PFSK-1 (cell line): ENCODE data around the gene FCAMR.

Experiments used
- FOXP2 ChIP-seq: optimal IDR thresholded peaks from 2 replicates; pipeline ENCODE3; 2011; ENCODE audit warnings: borderline replicate concordance, control low read depth, inconsistent platforms; ENCODE audit not compliant: insufficient read depth; ENCODE audit errors: extremely low read length, extremely low read depth
- POLR2AphosphoS5 ChIP-seq: IDR thresholded peaks from 2 replicates; pipeline ENCODE4 v1.6.1; 2012; ENCODE audit warnings: low read depth, mild to moderate bottlenecking, control low read depth, low read length, moderate library complexity
- REST ChIP-seq, 2 experiments: IDR thresholded peaks; 2 replicates each; pipeline versions ENCODE4 v1.6.1 to v1.8.0; 2011 to 2012; ENCODE audit warnings: low read depth in 2 of 2, low read length in 2 of 2, control low read depth in 1 of 2, inconsistent platforms in 1 of 2, mild to moderate bottlenecking in 1 of 2, moderate library complexity in 1 of 2; ENCODE audit not compliant: insufficient read depth in 1 of 2
- SIN3A ChIP-seq: IDR thresholded peaks from 2 replicates; pipeline ENCODE4 v1.6.1; 2012; ENCODE audit warnings: mild to moderate bottlenecking, low read length, moderate library complexity, borderline replicate concordance; ENCODE audit not compliant: insufficient read depth
- TAF1 ChIP-seq: IDR thresholded peaks from 2 replicates; pipeline ENCODE4 v1.6.1; 2012; ENCODE audit warnings: low read length, control low read depth, borderline replicate concordance; ENCODE audit not compliant: insufficient read depth

The FCAMR gene

GRCh38 chr1:206935491-206936067 lies 34.7 kb downstream of the FCAMR start:
- TF ChIP-seq POLR2AphosphoS5: no peak
- TF ChIP-seq REST (IDR thresholded peaks at IDR 0.05; ENCODE audit: insufficient read depth in 1 of 2, low read depth in 2 of 2, low read length in 2 of 2): no peak
- no peak for TF ChIP-seq FOXP2
- TF ChIP-seq TAF1: no peak
- TF ChIP-seq SIN3A: no peak

GRCh38 chr1:206933333-206933945 lies 36.8 kb downstream of the FCAMR start:
- TF ChIP-seq TAF1: no peak

GRCh38 chr1:206932177-206932576 lies 38.1 kb downstream of the FCAMR start:
- TF ChIP-seq REST (IDR thresholded peaks at IDR 0.05; ENCODE audit: insufficient read depth in 1 of 2, low read depth in 2 of 2, low read length in 2 of 2): peak in 1 of 2 experiments; percentile 79; a peak in 1 of 4 replicates
- no peak for TF ChIP-seq POLR2AphosphoS5
- no peak for TF ChIP-seq FOXP2

GRCh38 chr1:206931709-206932108 lies 38.6 kb downstream of the FCAMR start:
- TF ChIP-seq FOXP2: no peak
- TF ChIP-seq REST (IDR thresholded peaks at IDR 0.05; ENCODE audit: insufficient read depth in 1 of 2, low read depth in 2 of 2, low read length in 2 of 2): no peak
- TF ChIP-seq TAF1: no peak
- no peak for TF ChIP-seq POLR2AphosphoS5
- no peak for TF ChIP-seq SIN3A

- TF ChIP-seq TAF1 (no peak), REST (IDR thresholded peaks at IDR 0.05; ENCODE audit: insufficient read depth in 1 of 2, low read depth in 2 of 2, low read length in 2 of 2) (no peak), POLR2AphosphoS5 (no peak), FOXP2 (no peak), SIN3A (no peak)
Observed at GRCh38 chr1:206930210-206930798, 40.0 kb downstream of the FCAMR start.
